Measurements from ENCODE around the gene STAM2.
"Not testable (repeated sequence)": the region's sequence is repeated elsewhere in the genome, so short reads cannot be mapped to it uniquely, and the experiment has no call there.

Gene STAM2

DNA sequence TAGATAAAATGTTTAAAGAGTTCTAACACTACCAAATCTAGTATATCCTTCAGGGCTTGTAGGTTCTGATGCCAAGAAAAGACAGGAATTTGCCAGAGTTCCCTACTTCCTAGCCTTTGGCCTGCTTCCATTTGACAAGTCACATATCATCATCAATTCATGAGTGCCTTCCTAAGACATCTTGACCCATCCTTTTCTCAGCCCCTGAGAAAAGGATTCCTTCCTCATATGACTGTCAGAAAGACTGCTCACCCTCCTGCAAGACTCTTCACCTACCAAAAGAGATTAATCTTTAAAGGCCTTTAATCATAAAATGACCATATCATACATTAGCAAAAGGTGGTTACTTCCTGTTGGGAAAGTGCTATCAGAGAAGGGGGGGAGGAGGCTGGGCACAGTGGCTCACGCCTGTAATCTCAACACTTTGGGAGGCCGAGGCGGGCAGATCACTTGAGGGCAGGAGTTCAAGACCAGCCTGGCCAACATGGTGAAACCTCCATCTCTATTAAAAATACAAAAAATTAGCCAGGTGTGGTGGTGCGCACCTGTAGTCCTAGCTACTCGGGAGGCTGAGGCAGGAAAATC is 3.3 kb downstream of the STAM2 start:
- not testable (repeated sequence) for DNase-seq

DNA sequence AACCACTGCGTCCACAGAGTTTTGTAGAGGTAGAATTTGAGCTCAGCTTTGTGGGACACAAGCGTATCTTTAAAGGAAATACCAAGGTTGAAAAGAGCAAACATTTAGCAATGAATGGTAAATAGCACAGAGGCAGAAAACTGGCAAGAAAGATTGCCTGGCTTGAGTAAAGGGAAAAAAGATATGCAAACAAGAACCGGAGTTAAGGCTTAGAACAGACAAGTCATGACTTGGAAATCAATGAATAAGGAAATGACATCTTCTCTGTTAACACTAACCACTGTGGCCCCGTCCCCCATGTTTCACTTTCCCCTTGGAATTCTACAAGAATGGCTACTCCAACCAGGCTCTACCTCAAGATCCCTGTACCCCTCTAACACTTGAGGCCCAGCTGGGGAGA is 3.8 kb downstream of the STAM2 start:
- DNase-seq = no peak

DNA sequence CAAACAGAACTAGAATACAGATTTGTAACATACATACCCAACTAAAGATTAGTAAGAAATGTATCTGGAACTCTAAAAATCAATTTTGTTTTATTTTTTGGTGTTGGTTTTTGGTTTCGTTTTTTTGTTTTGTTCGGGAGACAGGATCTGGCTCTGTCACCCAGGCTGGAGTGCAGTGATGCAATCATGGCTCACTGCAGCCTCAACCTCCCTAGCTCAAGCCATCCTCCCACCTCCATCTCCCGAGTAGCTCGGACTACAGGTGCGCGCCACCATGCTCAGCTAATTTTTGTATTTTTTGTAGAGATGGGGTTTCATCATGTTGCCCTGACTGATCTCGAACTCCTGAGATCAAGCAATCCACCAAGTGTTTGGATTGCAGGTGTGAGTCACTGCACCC is 6.4 kb downstream of the STAM2 start:
- DNase-seq = not testable (repeated sequence)

DNA sequence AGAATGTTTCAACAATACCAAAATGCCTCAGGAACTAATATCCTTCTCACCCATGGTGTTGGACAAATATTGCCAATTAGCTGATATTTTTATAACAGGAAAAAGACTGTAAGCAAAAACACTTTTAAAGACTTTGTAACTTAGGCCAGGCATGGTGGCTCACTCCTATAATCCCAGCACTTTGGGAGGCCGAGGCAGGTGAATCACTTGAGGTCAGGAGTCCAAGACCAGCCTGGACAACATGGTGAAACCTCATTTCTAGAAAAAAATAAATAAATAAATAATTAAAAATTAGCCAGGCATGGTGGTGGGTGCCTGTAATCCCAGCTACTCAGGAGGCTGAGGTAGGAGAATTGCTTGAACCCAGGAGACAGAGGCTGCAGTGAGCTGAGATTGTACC is 8.1 kb downstream of the STAM2 start:
- DNase-seq = not testable (repeated sequence)

GRCh38 chr2:152167065-152167464 is 8.5 kb downstream of the STAM2 start:
- DNase-seq = no peak

DNA sequence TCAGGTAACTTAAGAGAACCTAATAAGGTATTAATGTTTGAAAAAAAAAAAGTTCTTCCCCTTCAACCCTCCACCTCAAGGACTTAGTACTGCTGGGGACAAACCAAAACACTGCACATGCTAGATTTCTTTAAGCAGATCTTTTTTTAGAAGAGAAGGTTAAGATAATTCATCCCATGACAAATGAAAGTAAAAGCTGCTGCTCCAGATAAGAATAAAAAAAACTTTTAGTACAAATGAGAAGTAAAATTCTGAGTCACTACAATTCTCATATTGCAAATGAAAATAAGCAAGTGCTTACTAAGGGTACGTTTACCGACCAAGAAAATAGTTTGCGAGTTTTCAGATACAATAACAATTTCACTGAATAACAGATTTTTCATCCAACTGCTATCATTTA is 8.9 kb downstream of the STAM2 start:
- DNase-seq = no peak

DNA sequence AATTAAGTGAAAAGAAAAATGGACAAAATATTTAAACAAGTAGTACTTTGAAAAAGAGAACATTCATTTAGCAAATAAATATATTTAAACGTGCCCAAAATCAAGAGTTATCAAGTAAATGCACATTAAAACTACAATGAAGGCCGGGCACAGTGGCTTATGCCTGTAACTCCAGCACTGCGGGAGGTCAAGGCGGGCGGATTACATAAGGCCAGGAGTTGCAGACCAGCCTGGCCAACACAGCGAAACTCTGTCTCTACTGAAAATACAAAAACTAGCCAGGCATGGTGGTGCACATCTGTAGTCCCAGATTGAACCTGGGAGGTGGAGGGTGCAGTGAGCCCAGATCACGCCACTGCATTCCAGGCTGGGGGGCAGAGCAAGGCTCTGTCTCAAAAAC is 9.8 kb downstream of the STAM2 start:
- DNase-seq = no peak

DNA sequence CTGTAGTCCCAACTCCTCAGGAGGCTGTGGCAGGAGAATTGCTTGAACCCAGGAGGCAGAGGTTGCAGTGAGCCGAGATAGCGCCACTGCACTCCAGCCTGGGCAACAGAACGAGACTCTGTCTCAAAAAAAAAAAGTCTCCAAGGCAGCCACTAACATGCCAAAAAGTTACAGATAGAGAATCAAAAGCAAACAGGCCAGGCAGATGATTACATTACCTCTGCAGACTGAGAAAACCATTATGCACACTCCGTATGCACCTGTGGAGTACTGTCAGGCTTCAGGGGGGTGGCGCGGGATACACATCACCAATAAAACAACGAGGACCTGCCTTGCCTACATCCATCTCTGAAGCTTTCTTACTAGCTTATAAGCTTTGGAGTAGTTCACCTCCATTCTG is 10.3 kb downstream of the STAM2 start:
- no peak for DNase-seq

GRCh38 chr2:152163669-152164068 is 11.9 kb downstream of the STAM2 start:
- not testable (repeated sequence) for DNase-seq

GRCh38 chr2:152162141-152162540 is 13.4 kb downstream of the STAM2 start:
- no peak for DNase-seq

- DNase-seq = no peak
Observed at GRCh38 chr2:152161598-152161997, 14.0 kb downstream of the STAM2 start.

- not testable (repeated sequence) for DNase-seq
Observed at GRCh38 chr2:152160378-152160777, 15.2 kb downstream of the STAM2 start.

GRCh38 chr2:152157253-152157652 is 18.3 kb downstream of the STAM2 start:
- DNase-seq = no peak

GRCh38 chr2:152155209-152155608 is 20.4 kb downstream of the STAM2 start:
- DNase-seq = no peak

- no peak for DNase-seq
Observed at GRCh38 chr2:152154462-152154861, 21.1 kb downstream of the STAM2 start.

- DNase-seq = no peak
Observed at GRCh38 chr2:152134488-152135280, 40.9 kb downstream of the STAM2 start.

DNA sequence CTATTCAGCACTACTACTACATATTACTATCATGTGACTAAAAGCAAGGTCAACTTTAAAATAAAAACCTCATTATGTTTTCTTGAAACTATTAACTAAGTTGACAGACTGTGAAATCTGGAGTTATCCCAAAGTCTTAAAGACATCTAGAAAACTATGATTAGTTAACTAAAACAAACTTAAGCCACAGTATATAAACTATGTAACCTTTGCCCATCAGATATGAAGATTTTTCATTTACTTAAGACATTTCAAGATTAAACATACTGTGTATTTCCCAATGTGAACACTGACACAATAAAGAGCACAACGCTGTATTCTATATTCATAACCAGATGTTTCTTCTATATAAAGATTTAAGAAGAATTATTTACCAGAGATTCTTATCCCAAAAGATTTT is 43.3 kb downstream of the STAM2 start:
- no peak for DNase-seq

GRCh38 chr2:152127628-152128027 is 47.9 kb downstream of the STAM2 start:
- no peak for DNase-seq

- DNase-seq = no peak
Observed at GRCh38 chr2:152126664-152127063, 48.9 kb downstream of the STAM2 start.

DNA sequence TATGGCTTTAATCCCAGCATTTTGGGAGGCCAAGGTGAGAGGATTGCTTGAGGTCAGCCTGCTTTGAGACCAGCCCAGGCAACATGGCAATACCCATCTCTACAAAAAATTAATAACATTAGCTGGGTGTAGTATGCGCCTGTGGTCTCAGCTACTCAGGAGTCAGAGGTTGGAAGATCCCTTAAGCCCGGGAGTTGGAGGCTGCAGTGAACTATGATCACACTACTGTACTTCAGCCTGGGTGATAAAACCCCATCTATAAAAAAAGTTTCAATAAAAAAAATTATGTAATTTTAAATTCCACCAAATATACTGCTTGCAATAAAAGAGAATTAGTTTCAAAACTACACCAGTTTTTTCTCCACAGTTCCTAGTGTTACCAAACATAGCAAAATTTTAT is 53.4 kb downstream of the STAM2 start:
- DNase-seq = no peak

DNA sequence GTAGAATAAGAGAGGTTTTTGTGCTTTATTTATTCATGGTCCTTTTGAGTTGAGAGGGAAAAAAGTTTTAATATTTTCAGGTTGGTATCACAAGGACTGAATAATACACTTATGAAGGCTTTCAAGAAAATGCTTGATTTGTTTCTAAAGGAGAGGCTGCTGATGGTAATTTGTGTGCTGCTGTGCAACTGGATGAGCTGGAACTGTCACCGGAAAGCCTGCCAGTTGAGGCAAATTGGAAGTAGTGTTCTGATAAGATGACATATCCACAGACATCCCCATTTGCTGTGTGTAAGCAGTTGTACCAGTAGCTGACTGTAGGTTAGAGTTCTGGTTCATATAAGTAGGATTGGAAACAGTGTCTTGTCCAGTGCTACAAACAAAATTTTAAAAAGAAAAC is 55.1 kb downstream of the STAM2 start:
- no peak for DNase-seq

DNA sequence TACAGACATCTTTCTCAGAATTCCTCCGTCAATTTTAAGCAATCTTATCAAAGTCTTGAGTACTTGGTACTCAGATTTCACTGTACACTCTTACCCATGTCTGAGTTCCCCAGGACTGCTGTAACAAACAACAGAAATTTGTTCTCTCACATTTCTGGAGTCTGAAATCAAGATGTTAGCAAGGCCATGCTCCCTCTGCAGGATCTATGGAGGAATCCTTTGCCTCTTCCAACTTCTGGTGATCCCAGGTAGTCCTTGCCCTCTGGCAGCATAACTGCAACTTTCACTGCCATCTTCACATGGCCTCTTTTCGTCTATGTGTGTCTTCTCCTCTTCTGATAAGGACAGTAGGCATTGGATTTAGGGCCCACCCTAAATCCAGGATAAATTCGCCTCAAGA is 59.6 kb downstream of the STAM2 start:
- no peak for DNase-seq

GRCh38 chr2:152114366-152114765 is 61.2 kb downstream of the STAM2 start:
- no peak for DNase-seq

- not testable (repeated sequence) for DNase-seq
Observed at GRCh38 chr2:152107140-152107539, 68.4 kb downstream of the STAM2 start.

- DNase-seq = no peak
Observed at GRCh38 chr2:152106464-152106863, 69.1 kb downstream of the STAM2 start.

All from NCI-H446 treated with DMSO at 0.1 percent for 48 hours (cell line).